Right ventricle myocardium superior (tissue), 1 donor: ENCODE results near the gene KIF16B. TPM values are rescaled to one million over a fixed set of nuclear protein-coding genes. Genes with fewer than 3 reads are reported as not detected.

Experiments
- ATAC-seq: fragments of 200-7000 bp; cut with Tn5 transposase; one replicate; pipeline ENCODE4 v1.9.1; 2020; ENCODE audit warnings: mild to moderate bottlenecking; ENCODE audit not compliant: poor library complexity
- DNase-seq: peaks from one replicate; pipeline ENCODE4 v3.0.0-alpha.2; 2020
- intact Hi-C: fragments of 100-400 bp; cut with DNase I; formaldehyde crosslinking; loops from one replicate; pipeline ENCODE4 v1.11.2; 2022
- total RNA-seq: library from RNA; stranded (reverse); fragmentation: NEBNext Ultra II Directional; extraction: Animal tissue kit (Norgen Biotek cat#: 25700); gene quantifications from one replicate; pipeline ENCODE4 v1.2.1, GENCODE V29; 2021
- donor health status: DM: no; HTN: yes; CAD: no; lungs with severe emphysema.

The KIF16B gene
- total RNA-seq, 1 donor from 2014 or later = 18.3 TPM

DNA sequence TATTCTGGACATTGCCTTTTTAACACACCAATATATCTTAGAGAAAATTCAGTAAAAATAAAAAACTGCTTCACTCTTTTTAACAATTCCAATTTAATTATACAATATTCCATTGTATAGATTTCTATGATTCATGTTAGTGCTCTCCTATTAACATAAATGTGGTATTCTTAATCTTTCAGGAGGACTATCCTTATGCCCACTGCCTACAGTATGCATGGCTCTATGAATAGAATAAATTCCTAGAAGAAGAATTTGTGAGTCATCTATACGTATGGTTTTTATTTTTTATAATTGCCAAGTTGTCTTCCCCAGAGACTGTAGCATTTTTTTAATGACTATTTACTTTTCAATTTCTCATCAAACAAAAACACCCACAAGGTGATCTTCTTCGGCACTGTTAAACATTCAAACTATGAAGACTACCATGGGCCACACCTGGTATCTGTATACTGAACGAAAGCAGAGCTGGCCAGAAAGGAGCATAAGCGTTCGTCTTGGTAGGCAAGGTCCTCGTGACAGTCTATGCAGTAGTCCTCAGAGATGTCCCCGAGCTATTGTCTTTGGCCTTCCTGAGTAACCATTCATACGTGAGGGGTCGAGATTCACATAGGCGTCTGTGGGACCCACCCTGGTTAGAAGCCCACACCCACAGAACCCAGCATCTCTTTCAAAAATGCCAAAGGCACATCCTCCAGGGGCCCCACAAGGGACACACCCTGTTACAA lies 74.6 kb downstream of the KIF16B start:
- intact Hi-C loops = no loop called here

DNA sequence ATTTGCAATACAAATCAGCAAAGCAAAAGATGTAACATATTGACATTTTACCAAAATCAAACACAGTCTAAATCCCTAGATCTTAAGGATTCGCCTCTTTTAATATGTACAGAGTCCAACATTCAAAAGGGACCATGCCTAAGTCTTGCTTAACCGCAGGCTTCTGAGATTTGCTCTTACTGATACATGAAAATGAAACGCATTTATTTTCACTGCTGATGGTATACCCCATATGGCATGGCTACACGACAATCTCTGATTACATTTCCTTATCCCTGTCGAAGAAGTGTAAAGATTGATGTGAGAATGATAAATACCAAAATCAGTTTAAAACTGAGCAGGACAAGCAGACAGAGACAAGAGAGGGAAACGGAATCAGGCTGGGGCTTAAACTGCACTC lies 75.4 kb downstream of the KIF16B start:
- intact Hi-C loops = no loop called here
- DNase-seq = no peak
- no peak for ATAC-seq

More for the DNA sequence above, 74.6 kb downstream of the KIF16B start:
- DNase-seq (no peak), ATAC-seq (no peak)

DNA sequence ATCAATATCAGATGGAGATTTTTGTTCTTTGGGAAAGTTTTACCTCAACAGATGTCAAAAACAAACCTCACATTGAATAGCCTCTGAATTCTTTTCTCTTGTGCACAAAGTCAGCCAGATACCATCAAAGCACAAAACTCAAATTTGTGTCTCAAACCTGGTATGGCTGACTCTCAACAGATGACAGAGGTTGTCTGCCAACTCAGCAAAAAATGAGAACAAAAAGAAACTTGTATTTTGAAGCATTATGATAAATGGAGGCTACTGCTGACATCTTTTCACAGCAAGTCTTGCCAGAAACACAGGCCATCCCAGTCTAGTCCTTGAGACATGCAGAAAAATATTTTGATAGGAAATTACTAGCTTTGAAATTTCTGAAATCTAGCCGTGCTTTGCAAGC lies 79.8 kb downstream of the KIF16B start:
- ATAC-seq = no peak

DNA sequence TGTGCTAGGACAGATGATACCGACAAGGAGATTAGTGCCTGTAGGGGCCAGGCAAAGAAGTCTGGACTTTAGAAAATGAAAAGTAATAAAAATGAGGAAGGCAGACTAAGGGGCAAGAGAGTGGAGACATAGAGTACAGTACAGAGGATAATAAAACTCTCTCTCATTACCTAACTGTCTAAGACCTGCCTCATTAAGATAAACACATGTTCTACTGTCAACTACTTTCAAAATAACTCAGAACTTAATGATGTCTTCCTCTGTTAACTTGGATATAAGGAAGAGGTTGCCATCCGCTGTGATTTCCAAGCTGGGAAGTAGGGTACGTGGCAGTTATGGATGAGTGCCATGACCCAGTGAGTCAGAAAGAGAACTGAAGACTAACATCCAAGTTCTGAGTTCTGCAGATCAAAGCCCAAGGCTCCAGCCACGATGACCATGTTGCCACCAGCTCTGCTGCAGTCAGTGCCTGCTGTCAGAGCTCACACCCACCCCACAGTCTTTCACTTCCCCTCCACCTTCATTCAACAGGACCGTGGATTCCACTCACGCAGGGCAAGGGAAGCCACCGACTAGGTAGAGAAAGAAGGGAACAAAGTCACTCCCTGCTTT lies 81.8 kb downstream of the KIF16B start:
- ATAC-seq (peak; percentile 38), DNase-seq (no peak)
- intact Hi-C loops = no loop called here

More for the DNA sequence above, 79.8 kb downstream of the KIF16B start:
- intact Hi-C loops = no loop called here
- DNase-seq = no peak

DNA sequence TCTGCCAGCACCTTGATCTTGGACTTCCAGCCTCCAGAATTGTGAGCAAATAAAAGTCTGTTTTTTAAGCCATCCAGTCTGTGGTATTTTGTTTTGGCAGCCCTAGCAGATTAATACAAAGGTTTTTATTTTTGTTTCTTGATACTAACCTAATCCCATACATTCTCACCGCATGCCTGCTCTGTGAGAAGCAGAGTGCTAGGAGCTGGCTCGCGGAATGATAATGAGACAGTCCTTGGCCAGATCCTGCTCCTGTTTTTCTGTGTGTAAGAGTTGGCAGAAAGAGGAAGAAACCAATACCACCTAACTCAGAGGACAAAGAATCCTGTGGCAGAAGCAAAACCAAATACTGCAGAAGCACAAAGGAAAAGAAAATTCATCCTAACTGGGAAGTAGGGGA lies 82.6 kb downstream of the KIF16B start:
- peak; percentile 36 for ATAC-seq
- intact Hi-C loops = no loop called here

DNA sequence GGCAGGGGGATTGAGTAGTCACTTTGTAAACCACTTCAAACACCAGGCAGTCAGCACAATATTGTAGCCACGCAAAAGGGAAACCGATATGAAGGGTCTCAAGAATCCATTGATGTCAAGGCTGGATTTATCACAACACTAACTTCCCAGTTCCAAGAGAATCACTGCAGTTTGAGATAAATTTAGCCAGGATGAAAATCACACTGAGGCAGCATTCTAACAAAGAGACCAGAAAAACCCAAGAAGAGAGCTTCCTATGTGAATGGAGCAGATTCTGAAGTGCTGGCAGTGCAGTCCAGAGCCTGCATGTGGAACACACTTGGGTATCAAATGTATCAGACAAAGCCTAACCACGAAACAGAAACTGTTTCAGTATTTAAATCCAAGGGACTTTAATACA lies 84.6 kb downstream of the KIF16B start:
- intact Hi-C loops = no loop called here
- ATAC-seq (no peak), DNase-seq (no peak)

More for the DNA sequence above, 82.6 kb downstream of the KIF16B start:
- no peak for DNase-seq

DNA sequence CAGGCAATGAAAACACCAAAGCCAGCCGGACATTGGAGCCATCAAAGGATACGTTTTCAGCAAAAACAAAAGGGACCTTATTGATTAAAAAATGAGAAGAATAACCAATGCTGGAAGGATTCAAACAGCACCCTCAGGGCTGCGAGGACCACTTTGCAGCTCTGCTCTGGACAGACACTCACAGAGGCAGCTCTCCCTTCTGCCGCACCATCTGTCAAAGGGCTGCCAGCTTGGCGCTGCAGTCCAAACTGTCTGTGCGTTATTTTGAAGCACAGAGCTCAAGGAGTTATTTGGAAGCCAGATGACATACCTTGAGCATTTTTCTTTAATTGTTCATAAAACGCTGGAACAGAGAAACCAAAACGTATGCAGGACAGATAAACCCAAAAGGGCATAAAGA lies 85.2 kb downstream of the KIF16B start:
- intact Hi-C loops = no loop called here
- no peak for DNase-seq
- ATAC-seq = no peak

DNA sequence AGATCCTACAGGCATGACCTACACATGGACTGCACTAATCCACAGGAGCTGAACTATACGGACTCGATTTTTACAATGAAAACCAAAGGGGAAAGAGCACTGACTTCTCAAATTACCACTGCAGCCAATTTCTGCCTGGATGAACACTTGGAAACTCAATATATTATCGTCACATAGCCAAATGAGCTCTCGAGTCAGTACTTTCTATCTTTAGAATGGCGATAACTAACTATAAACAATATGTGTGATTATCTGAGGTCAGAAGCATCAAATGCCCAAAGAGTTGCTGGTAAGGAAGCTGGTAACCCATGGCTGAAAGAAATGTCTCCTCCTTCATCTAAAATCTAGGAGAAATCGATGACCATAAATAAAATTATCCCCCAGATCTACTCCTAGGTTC lies 86.7 kb downstream of the KIF16B start:
- intact Hi-C loops = no loop called here
- ATAC-seq (peak; percentile 38), DNase-seq (no peak)

DNA sequence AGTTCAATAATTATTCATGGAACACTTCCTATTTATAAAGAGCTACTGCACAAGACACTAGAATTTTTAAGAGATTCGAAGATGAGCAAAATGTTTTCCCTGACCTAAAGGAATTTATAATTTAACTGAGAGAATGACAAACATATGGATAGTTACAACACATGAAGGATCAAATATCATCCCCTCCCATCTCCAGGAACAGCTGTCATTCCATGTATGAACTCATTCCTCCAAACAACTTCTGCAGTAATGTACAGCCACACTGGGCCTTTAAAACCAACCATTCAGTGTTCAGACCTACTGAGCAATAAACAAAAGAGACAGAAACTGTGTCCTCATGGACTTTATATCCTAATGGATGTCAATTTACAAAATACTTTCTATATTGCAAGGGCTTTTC lies 87.8 kb downstream of the KIF16B start:
- ATAC-seq (no peak), DNase-seq (no peak)
- intact Hi-C loops = no loop called here

DNA sequence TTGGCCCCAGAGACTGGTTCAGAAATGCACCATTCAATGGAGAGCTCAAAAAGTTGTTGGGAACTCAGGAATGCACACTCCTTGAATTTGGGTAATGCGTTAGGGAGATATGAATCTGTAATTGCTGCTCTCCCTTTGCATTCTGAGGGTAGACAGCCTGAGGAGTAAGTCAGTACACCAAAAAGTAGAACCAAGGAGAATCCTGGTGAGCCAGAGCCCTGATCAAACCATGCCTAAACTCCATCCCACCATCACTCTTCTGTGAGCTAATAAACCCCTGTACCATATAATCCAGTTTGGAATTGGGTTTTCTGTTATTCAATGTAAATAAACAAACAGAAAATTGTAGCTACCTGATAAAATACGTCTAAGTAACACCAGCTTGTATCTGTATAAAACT lies 90.2 kb downstream of the KIF16B start:
- intact Hi-C loops = no loop called here
- DNase-seq = no peak
- ATAC-seq = no peak

DNA sequence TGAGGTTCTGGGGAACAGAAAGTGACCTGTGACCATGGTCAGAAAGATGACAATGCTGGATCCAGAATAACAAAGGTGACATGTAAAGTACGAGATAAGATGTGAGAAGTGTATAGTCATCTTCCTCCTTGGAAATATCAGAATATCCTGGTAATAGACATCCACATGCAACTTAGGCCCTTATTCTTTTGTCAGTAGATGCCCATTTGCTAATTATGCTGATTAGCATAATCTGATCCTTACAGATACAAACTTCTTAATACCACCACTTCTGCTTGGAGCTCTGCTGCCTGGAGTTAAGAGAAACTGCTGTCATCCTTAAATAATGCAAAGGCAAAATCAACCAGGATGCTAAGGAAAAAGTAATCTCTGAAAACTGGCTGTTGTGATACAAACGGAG lies 91.3 kb downstream of the KIF16B start:
- DNase-seq (no peak), ATAC-seq (no peak)
- intact Hi-C loops = no loop called here

DNA sequence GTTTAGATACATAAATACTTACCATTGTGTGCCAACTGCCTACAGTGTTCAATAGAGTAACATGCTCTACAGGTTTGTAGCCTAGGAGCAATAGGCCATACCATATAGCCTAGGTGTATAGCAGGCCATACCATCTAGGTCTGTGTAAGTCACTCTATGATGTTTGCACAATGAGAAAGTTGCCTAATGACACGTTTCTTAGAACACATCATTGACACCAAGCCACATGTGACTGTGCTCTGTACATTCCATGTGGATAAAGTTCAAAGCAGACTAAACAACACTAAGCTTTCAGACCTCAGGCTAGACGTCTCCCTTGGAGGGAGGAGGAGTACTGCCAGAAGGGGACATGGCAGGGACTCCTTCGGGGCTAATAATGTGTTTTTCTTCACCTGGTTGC lies 93.6 kb downstream of the KIF16B start:
- DNase-seq (no peak), ATAC-seq (no peak)
- intact Hi-C loops = no loop called here

DNA sequence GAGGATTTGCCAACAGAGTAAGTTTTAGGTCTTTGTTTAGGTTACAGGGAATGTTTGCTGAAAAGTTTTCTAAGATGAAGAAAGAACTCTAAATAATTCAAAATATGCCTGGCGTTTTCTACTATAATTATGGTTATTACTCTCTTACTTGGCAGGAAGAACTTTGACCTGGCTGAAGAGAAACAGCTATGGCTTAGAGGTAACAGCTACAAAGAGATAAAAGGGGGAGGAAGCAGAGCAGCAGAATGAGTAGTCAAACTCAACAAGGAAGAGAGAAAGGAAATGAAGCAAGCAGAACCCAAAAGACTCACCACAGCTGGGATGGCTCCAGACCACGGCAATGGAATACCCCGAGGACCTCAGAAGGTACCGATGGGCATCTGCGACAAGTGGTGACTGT lies 95.6 kb downstream of the KIF16B start:
- no peak for DNase-seq
- intact Hi-C loops = no loop called here
- ATAC-seq = no peak

DNA sequence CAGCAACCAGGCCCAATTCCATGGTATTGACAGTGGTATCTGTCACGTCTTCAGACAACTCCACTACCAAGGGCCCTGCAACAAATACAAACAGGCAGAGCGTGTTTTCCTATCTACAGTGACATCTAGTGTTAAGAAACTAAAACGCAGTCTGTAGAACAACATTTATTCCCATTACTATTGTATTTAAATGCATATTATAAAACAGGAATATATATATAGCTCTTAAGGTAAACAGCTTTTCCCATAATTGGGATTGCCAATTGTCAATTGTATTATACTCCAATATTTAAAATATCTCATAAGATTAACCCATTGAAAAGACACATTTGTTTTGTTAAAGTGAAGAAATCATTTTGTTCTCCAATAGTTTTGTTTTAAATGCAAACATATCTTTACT lies 97.2 kb downstream of the KIF16B start:
- ATAC-seq (peak; percentile 78), DNase-seq (no peak)
- intact Hi-C loops = no loop called here

DNA sequence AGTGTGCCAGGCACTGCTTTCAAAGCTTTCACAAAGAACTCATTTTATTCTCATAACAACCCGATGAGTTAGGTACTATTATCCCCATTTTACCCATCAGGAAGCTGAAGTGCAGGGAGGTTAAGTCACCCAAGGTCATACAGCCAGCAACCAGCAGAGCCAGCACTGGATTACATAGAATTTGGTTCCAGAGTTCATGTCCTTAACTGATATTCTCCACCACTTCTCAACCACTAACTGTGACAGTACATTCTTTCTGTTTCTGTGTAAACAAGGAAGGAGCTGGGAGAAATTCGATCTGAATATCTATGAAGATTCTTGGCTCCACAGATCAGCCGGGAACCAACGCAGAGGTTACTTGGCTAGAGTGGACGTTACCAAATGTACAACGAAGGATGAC lies 98.0 kb downstream of the KIF16B start:
- peak; percentile 31 for ATAC-seq
- intact Hi-C loops = no loop called here
- DNase-seq = no peak

DNA sequence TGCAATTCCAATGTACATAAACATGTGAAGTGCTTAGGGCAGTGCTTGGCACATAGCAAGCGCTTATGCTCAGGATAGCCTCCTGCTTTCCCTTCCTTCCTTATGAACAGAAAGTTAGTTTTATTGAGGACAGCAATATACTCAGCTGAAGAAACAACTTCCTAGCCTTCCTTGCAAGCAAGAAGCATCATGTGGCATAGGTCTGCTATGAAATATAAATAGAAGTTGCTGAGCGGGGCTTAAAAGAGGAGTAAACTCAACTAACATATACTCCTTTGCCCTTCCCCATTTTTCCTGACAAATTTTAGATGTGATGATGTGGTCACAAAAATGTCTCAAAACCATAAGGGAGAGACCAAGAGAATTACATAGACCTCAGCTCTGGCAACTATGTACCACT lies 98.9 kb downstream of the KIF16B start:
- intact Hi-C loops = no loop called here
- DNase-seq (no peak), ATAC-seq (no peak)

DNA sequence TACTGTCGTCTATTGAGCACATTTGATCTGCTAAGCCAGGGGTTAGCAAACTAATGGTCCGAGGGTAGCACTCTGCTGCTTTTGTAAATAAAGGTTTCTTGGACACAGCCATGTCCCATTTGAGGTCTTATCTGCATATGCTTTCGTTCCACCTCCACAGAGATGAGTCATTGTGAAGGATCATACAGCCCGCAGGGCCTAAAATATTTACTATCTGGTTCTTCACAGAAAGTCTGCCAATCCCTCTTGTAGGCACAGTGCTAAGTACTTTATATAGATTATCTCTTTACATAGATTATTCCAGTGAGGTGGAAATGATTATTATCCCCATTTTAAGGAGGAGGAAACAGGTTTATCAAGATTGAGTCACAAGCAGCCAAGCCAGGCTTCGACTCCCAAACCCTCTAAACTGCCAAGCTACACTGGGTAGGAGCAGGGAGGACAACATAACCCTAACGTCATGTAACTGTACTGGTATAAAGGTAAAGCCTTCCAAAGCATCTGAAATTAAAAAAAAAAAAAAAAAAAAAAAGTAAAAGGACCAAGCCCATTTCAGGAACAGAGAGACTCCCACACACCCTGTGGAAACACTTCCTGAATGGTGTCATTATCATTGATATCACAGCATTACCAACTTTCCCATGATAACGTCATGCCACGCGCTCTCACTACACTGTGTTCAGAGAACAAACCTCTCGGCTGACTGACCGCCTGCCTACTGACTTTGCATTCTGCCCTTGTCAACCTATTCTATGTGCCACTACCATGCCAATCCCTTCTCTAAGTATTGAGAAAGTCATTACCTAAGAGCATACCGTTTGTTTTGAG lies 101.0 kb downstream of the KIF16B start:
- DNase-seq (no peak), ATAC-seq (no peak)
- intact Hi-C loops = no loop called here

DNA sequence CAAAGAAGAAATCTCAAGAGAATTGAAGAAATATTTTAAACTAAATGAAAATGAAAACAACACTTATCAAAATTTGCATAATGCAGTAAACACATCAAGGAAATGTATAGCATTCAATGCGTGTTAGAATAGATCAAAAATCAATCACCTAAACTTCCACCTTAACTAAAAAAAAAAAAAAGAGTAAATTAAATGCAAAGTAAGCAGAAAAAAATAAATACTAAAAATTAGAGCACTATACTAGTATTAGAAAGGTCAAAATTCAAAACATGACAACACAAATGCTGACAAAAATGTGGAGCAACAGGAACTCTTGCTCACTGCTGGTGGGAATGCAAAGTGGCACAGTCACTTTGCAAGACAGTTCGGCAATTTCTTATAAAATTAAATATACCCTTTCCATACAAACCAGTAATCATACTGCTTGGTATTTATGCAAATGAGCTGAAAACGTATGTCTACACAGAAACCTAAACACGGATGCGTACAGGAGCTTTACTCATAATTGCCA lies 103.8 kb downstream of the KIF16B start:
- ATAC-seq = no peak
- intact Hi-C loops = no loop called here
- DNase-seq = no peak

DNA sequence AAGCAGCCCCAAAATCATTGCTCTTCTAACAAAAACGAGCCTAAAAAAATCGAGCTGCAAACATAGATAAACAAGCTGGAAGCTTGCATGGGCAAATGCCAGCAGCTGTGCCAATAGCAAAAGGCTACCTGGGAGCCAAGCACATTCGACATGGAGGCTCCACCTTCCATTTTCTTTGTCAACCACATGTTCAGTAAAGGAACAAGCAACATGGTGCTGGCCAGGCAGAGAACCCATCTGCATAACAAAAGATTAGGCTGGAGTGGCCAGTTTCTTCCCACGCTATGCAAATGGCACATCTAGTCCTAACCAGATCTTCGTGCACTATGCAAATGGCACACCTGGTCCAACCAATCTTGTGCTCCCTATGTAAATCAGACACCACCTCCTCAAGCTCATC lies 110.5 kb downstream of the KIF16B start:
- intact Hi-C loops = no loop called here
- DNase-seq (no peak), ATAC-seq (no peak)
